Stomach smooth muscle (tissue), 2 donors: ENCODE data around the gene ZNF524.
A peak's percentile ranks its signal among the peaks of the same experiment; 100 is the strongest.

Experiments
- H3K27ac ChIP-seq: one replicate; pipeline ENCODE4 v1.7.0; 2013; ENCODE audit warnings: mild to moderate bottlenecking, low read length, inconsistent platforms
- H3K27me3 ChIP-seq, 2 donors: one replicate each; pipeline ENCODE4 v1.7.0; 2013; ENCODE audit warnings: low read length in 2 of 2; ENCODE audit not compliant: insufficient read depth in 2 of 2, control insufficient read depth in 1 of 2
- H3K36me3 ChIP-seq, 2 donors: one replicate each; pipeline ENCODE4 v1.7.0; 2013; ENCODE audit warnings: low read length in 2 of 2; ENCODE audit not compliant: control insufficient read depth in 2 of 2, insufficient read depth in 2 of 2
- H3K4me1 ChIP-seq: one replicate; pipeline ENCODE4 v1.7.0; 2013; ENCODE audit warnings: low read length; ENCODE audit not compliant: control insufficient read depth, insufficient read depth
- H3K4me3 ChIP-seq, 2 donors: one replicate each; pipeline ENCODE4 v1.7.0; 2013; ENCODE audit warnings: low read length in 2 of 2
- H3K9ac ChIP-seq, 2 donors: one replicate each; pipeline ENCODE4 v1.7.0; 2013; ENCODE audit warnings: low read length in 2 of 2, mild to moderate bottlenecking in 1 of 2
- H3K9me3 ChIP-seq, 2 donors: one replicate each; pipeline ENCODE4 v1.7.0; 2013; ENCODE audit warnings: low read length in 2 of 2; ENCODE audit not compliant: control insufficient read depth in 2 of 2
- donor health status: healthy.
- donor health status: Pancreatic carcinoma.

Gene ZNF524

GRCh38 chr19:55620410-55621204, 20.5 kb downstream of the ZNF524 start:
- H3K9me3 ChIP-seq: no peaks in the 10 kb centered on the region
- H3K27ac ChIP-seq: no peak overlapping the region
- no peaks in the 10 kb centered on the region for H3K27me3 ChIP-seq
- H3K9ac ChIP-seq: no peak overlapping the region
- peaks cover 3% of the 10 kb centered on the region for H3K4me1 ChIP-seq
- H3K4me3 ChIP-seq: no peak overlapping the region
- peaks cover 13 to 15% of the 10 kb centered on the region in 2 donors for H3K36me3 ChIP-seq

GRCh38 chr19:55621205-55621672, 21.2 kb downstream of the ZNF524 start:
- Histone ChIP-seq H3K9ac (no peak overlapping the region), H3K36me3 (peaks cover 10 to 12% of the 10 kb centered on the region in 2 donors), H3K27ac (no peak overlapping the region), H3K4me3 (no peak overlapping the region), H3K9me3 (no peaks in the 10 kb centered on the region), H3K4me1 (peaks cover 3% of the 10 kb centered on the region), H3K27me3 (no peaks in the 10 kb centered on the region)

GRCh38 chr19:55621673-55622231, 21.7 kb downstream of the ZNF524 start:
- peaks cover 3% of the 10 kb centered on the region for H3K4me1 ChIP-seq

GRCh38 chr19:55622242-55622969, 22.3 kb downstream of the ZNF524 start:
- Histone ChIP-seq H3K4me1 (peaks cover 3% of the 10 kb centered on the region), H3K9ac (no peak overlapping the region), H3K4me3 (no peak overlapping the region), H3K9me3 (no peaks in the 10 kb centered on the region), H3K36me3 (peaks cover 2 to 4% of the 10 kb centered on the region in 2 donors), H3K27ac (no peak overlapping the region), H3K27me3 (no peaks in the 10 kb centered on the region)

More at GRCh38 chr19:55621673-55622231, 21.7 kb downstream of the ZNF524 start:
- H3K27me3 ChIP-seq: no peaks in the 10 kb centered on the region
- H3K27ac ChIP-seq: no peak overlapping the region
- H3K9ac ChIP-seq: no peak overlapping the region
- H3K36me3 ChIP-seq: peaks cover 5 to 8% of the 10 kb centered on the region in 2 donors
- no peaks in the 10 kb centered on the region for H3K9me3 ChIP-seq
- H3K4me3 ChIP-seq: no peak overlapping the region

GRCh38 chr19:55623130-55623529, 23.0 kb downstream of the ZNF524 start:
- Histone ChIP-seq H3K27me3 (no peaks in the 10 kb centered on the region), H3K9ac (no peak overlapping the region), H3K27ac (no peak overlapping the region), H3K36me3 (peaks cover 0 to 3% of the 10 kb centered on the region in 2 donors), H3K9me3 (no peaks in the 10 kb centered on the region), H3K4me3 (no peak overlapping the region), H3K4me1 (peaks cover 3% of the 10 kb centered on the region)

- Histone ChIP-seq H3K4me1 (peaks cover 3% of the 10 kb centered on the region), H3K36me3 (peaks cover 0 to 3% of the 10 kb centered on the region in 2 donors), H3K4me3 (peak overlapping the region in 1 of 2 donors; percentile 79), H3K9ac (no peak overlapping the region), H3K27ac (peak overlapping the region; percentile 86), H3K27me3 (no peaks in the 10 kb centered on the region), H3K9me3 (no peaks in the 10 kb centered on the region)
Observed at GRCh38 chr19:55623561-55623960, 23.5 kb downstream of the ZNF524 start.

GRCh38 chr19:55624109-55625003, 24.3 kb downstream of the ZNF524 start, which contains the start of gene ZNF784:
Gene ZNF784, minus strand, starts transcription at chr19:55624566. Its CDS starts 5 bp downstream, at chr19:55624561.
- peak within 1 kb of the TSS; percentile 73 to 79 for H3K4me3 ChIP-seq
- H3K9ac ChIP-seq: peak within 1 kb of the TSS; percentile 71 to 72
- no peaks in the 10 kb centered on the region for H3K9me3 ChIP-seq
- peaks cover 0 to 3% of the 10 kb centered on the region in 2 donors for H3K36me3 ChIP-seq
- H3K27ac ChIP-seq: peak within 1 kb of the TSS; percentile 86
- H3K27me3 ChIP-seq: no peaks in the 10 kb centered on the region
- H3K4me1 ChIP-seq: peaks cover 3% of the 10 kb centered on the region

GRCh38 chr19:55625004-55625326, 24.9 kb downstream of the ZNF524 start:
- peak overlapping the region; percentile 86 for H3K27ac ChIP-seq
- H3K36me3 ChIP-seq: peaks cover 0 to 3% of the 10 kb centered on the region in 2 donors
- H3K9ac ChIP-seq: peak overlapping the region in 1 of 2 donors; percentile 71
- peak overlapping the region; percentile 73 to 79 for H3K4me3 ChIP-seq
- H3K9me3 ChIP-seq: no peaks in the 10 kb centered on the region
- peaks cover 3% of the 10 kb centered on the region for H3K4me1 ChIP-seq
- no peaks in the 10 kb centered on the region for H3K27me3 ChIP-seq

GRCh38 chr19:55626350-55626749, 26.3 kb downstream of the ZNF524 start:
- no peak overlapping the region for H3K9ac ChIP-seq
- no peak overlapping the region for H3K27ac ChIP-seq
- H3K4me3 ChIP-seq: no peak overlapping the region
- H3K27me3 ChIP-seq: no peaks in the 10 kb centered on the region
- no peaks in the 10 kb centered on the region for H3K36me3 ChIP-seq
- H3K4me1 ChIP-seq: peaks cover 3% of the 10 kb centered on the region
- H3K9me3 ChIP-seq: no peaks in the 10 kb centered on the region

GRCh38 chr19:55632463-55632834, 32.4 kb downstream of the ZNF524 start:
- Histone ChIP-seq H3K9ac (peak overlapping the region; percentile 5 to 60), H3K27ac (peak overlapping the region; percentile 37), H3K9me3 (no peaks in the 10 kb centered on the region), H3K27me3 (no peaks in the 10 kb centered on the region), H3K36me3 (no peaks in the 10 kb centered on the region), H3K4me1 (peaks cover 26% of the 10 kb centered on the region), H3K4me3 (no peak overlapping the region)
